Measurements from ENCODE around the gene SNAPC4.

The SNAPC4 gene

DNA sequence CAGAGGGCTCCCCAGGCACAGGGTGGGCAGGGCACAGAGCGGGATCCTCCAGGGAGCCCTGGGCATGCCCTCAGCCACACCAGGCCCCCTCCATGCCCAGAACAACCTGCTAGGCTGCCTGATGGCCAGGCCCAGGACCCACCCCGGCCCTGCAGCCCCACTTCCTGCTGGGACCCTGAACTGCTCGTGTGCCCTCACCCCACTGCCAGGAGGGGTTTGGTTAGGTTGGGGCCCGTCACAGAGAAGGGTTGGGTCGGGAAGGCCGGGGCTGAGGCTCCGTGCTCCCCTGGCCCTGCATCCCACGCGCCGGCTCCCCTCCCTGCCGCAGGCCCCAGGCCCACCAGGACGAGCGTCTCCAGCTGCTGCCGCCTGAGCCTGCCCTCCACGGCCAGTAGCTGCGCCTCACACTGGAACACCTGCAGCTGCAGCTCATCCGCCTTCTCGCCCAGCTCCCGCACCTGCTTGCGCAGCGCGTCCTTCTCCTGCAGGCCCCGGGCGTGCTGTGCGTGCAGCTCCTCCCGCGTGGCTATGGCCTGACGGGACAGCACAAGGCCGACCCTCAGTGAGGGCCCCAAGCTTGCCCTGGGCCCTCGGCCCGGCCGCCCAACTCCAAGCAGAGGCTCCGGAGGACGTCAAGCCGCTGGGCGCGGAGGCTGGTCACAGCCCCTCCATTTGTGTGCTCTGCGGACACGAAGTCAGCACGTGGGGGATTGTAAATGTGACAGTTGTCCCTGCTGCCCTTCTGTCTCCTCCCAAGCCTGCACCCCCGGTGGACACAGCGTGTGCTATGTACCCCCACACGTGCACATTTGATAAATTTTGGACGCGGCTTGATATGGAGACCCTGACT is 32.4 kb downstream of the SNAPC4 start:
- no peak for FAIRE-seq

DNA sequence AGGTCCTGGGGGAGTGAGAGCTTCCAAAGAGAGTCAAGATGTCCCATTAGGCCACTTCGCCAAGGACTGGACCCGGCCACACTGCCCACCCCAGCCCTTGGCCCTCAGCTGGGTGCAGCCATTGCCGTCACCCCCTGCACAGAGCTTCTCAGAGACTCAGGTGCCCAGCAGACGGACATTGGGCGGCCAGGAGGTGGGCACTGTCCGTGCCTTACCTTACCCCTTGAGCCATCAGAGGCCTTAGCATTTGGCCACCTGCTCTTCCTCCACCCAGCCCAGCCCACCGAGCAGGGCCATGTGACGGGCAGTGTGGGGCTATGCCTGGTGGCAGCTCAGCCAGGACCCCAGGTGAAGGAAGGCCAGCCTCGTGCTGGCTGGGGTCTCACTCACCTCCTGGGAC is 33.1 kb downstream of the SNAPC4 start:
- no peak for FAIRE-seq

DNA sequence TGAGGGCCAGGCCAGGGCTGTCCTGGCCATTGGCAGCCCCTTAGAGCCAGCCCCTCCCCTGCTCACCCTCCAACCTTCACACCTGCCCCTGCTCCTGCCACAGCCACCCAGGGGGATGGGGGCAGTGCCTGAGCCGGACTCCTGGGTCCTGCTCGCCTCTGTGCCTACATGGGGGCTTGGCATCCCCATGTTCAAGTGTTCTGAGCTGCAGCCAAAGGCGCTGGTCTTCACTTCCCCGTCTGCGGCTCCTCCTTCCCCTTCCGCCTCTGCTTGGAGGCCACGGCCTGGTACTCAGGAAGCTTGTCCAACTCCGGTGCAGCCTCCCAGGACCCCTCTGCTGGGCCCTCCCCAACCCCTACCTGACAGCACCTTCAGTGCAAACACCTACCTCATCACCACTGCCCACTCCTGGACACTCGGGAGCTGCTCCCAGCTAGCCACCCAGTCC is 34.2 kb downstream of the SNAPC4 start:
- FAIRE-seq: no peak

DNA sequence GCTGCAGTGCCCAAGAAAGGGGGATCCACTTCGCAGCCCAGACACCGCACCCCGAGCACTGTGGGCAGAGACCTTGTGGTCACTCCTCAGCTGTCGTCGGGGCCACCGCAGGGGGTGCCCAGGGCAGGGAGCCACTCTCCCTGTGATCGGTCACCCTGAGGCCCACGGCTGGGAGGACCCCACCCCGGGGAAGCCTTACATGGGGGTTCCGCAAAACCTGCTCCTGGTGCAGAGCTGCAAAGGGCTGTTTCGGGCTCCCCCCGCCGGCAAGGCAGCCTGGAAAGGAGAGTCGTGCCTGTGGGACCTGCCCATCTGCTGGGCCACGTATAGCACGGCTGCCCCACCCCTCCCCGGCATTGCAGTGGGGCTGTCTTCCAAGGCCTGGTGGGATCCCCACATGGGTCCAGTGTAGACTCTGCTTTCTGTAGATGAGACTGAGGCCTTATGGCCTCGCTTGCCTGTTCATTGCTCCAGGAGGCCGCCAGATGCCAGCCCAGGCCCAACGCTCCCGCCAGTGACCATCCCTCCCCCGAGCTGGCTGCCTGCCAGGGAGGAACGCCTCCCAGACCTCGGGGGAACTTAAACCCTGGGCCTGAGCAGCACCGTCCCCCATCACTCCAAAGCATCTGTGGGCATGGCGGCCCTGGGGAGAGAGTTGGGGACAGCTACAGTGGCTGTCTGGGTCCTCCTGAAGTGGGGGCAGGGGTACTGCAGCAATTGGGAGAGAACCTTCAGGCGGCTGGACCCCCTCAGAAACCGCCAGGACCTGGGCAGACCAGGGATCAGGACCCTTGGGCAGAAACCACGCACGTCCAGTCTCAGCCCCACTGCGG is 34.8 kb downstream of the SNAPC4 start:
- FAIRE-seq: no peak

DNA sequence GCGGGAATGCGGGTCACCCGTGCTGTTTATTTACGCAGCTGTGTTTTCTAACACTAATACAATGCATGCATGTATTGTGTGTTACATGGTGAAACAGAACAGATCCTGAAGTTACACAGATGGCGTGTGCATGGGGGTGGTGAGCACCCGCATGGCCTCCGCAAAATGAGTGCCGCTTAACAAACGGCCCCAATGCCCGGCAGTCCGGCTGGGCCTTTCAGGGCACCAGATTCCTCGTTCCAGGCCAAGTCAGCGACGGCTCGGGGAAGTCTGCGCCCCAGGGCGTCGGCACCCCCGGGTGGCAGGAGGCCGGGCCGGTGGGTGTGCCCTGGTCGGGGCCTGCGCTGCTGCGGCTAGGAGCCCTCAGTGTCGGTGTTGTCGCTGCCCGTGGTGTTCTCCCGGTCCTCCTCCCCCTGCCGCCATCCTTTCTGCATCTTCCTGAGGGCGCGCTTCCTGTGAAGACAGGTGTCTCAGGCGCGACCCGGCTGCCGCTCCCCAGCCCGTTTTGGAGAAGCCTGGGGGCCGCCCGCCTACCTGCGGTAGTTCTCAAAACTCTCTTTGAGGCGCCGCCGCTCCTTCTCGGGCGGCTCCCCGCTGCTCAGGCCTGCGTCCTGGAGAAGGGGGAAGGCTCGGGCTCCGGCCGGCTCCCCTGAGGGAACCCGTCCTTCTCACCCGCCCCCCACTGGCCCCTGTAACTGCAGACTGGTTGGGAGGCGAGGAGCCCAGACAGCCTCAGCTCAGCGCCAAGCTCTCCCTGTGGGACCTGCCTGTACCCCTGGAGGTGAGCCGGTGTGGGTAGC is 35.8 kb downstream of the SNAPC4 start:
- no peak for FAIRE-seq

DNA sequence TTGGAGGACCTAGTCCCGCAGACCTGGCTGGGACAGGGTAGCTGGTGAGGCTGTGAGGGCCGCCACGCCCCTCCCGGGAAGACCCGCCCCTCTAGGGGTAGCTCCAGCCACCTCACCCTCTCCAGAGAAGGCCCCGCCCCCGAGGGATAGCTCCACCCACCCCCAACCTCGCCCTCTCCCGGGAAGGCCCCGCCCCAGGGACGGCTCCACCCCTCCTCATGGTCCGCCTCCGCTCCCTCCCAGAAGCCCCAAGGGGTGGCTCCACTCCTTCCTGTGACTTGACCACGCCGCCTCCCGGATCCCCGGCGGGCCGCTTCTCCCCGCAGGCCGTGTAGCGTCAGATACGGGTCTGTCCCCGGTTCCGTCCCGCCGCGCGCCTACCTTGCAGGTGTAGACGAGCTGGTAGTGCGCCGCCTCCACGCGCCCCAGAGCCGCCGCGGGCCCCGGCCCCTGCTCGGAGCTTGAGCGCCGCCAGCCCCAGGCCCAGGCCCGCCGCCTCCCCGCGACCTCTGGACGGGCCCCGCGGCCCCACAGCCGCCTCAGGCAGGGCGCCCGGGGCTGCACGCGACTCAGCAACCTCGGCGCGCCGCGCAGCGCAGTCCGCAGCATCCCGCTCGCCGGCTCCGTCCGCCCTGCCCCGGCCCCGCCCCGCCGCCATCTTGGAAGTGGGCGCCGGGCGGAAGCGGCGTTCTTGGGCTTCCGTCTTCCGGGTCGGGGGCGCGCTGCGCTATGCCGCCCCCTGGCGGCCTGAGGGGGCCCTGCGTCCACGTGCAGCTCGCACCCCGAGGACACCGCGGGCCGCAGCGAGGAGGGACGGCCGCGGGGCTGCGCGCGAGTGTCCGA is 36.6 kb downstream of the SNAPC4 start, which contains the start of gene DNLZ:
TSS of gene DNLZ (minus strand) at position 639 of the 843 bp plus-strand sequence. CDS start at position 609, 30 bp downstream.
- FAIRE-seq: no peak

DNA sequence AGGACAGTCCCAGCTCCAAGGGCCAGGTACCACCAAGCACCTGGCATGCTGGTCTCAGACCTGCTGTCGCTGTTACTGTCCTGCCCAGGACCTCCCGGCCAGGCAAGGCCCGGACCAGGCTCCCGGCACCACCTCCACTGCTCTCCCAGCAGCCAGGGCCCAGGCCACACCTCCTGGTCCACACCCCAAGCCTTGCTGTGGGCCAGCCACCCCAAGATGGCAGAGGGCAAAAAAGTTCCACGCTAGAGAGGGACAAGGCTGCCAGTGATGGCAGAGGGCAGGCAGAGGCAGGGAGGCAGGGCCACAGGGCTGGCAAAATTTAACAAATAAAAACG is 37.6 kb downstream of the SNAPC4 start:
- no peak for FAIRE-seq

DNA sequence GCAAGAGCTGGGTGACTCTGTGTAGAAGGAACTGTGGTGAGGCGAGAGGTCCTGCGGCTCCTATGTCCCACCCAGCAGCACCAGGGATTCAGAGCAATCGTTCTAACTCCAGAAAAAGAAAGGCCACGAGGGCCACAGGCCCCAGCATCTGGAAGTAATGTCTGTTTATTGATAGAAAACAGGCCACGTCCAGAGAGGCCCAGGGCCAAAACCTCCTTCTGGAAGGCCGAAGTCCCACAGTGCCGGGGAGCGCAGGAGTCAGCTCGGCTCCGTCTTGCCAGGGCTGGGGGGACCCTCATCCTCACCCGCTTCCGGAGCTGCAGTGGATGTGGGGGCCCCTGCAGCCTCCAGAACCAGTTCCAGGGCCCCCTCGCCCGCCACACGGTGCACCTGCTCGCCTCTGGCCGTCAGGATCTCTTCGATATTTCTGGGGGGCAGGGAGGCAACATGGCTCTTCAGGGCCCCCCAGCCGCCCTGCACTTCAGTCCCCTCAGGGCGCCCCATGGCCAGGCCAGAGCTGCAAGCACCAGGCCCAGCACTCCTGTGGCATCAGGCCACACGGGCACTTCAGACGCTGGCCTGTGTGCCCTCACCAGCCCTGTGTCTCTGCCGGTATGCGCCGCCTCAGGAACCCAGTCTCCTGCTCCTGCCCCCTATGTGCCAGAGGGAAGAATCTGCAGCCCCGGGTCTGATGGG is 38.1 kb downstream of the SNAPC4 start:
- FAIRE-seq: no peak

DNA sequence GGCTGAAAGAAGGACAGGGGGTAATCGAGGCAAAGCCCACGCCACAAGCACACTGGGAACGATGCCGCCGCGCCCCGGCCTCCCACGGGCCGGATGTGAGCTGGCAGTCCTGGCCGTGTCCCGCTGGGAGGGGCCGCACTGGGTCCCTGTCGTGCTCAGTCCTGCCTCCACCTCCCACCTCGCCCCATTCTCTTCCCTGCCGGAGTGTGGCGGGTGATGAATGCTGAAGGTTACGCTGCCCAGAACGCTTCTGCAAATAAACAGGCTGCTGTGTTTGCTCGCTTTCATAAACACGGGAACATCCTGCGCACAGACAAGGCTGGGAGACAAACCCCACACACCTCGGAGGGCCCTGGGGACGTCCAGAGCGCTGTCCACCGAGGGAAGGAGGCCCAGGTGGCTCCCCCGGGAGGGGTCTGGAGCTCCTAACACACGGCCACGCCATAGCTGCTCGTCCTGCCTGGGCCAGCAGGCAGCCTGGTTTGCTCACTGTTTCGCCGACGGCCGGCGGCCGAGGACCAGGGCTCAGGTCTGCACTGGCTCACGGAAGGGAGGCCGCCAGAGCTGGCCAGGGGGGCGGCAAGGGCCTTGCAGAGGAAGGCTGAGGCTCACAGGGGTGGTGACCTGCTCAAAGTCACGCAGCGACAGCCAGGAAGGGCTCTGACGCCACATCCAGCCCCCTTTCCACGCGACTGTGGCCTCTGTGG is 38.8 kb downstream of the SNAPC4 start:
- no peak for FAIRE-seq

DNA sequence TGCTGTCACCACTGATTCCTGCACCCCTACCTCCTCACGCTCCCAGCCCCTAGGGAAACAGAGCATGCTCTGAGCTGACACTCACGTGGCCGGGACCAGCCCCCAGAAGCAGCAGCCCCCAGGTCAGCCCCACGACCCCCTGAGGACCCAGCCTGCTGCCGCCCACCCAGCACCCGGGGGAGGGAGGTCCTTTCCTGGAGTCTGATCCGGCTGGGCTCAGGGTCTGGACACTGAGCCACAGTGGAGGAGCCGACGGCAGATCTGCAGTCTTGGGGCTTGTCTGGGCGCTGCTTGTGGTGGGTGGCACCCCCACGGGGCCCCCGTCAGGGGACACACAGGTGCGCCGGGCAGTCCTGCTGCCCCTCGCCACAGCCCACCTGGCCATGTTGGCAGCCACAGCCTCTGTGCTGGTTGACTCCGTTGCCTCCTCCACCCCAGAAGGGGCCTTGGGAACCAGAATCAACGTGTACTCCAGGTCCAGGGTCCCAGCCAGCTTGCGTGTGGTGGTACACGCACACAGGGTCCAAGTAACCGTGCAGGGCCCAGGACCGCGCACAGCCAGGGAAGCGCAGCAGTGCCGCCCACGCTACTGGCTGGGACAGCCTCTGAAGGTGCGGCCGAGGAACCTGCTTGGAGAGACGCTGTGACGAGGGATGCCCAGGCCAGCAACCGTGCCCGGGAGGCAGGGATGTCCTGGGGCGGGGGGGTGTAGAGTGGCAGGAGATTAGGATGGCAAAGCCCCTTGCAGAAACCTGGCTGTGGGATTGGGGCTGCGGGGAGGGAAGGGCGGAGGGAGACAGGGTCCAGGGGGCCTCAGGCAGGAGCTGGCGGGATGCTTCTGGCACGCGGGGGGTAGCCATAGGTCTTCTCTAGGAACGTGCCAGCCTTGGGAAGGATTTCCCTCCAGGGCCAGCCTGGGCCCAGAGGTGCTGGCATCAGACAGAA is 39.9 kb downstream of the SNAPC4 start:
- no peak for FAIRE-seq

DNA sequence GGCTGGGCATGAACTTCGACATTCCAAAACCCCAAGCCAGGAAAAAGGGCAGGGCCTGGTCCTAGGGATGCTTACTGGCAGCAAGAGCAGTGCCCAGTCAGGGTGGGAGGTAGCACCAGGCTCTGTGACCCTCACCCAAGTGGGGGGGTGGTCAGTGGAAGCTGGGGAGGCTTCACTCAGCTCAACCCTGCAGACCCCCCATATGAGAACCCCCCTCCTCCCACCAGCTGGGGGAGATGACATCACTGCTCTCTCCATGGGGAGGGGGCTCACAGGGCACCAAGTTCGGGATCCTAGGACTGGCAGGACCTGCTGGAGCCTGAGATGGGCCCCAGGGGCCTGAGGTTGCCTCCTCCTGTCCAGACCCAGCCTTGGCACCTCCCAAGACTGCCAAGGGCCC is 41.1 kb downstream of the SNAPC4 start:
- FAIRE-seq: no peak

DNA sequence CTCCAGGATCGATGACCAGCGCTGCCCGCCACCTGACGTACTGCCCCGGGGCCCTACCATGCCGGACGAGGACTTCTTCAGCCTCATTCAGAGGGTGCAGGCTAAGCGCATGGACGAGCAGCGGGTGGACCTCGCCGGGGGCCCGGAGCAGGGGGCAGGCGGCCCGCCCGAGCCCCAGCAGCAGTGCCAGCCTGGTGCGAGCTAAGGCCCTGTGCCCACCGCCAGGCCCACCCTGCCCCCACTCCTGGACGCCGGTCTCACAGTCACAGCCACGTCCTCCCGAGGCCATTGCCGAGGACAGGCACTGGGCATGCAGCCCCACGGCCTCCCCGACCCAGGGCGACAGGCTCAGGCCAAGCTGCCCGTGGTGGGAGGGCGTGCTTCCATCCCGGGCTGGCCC is 42.0 kb downstream of the SNAPC4 start:
- no peak for FAIRE-seq

DNA sequence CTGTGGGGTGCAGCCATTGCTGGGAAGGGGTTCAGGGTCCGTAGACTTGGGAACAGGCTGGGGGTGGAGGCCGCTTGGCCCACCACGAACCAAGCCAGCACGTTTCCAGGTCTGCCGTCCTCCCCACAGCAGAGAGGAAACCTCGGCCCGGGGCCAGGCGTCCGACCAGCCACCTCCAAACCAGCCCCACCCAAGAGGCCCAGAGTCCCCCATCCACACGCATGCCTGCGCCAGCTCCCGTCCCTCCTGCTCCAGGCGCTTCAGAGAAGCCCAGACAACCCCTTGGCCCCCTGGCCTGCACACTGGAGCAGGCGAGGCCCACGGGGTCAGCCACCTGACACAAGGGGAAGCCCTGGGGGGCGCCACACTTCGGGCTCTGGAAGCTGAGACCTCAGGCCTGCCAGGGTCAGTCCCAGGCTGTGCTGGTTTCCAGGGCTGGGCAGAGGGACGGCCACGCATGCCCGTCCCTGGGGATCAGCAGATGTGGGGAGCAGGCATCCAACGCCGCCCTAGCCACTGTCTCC is 42.7 kb downstream of the SNAPC4 start:
- FAIRE-seq: no peak

DNA sequence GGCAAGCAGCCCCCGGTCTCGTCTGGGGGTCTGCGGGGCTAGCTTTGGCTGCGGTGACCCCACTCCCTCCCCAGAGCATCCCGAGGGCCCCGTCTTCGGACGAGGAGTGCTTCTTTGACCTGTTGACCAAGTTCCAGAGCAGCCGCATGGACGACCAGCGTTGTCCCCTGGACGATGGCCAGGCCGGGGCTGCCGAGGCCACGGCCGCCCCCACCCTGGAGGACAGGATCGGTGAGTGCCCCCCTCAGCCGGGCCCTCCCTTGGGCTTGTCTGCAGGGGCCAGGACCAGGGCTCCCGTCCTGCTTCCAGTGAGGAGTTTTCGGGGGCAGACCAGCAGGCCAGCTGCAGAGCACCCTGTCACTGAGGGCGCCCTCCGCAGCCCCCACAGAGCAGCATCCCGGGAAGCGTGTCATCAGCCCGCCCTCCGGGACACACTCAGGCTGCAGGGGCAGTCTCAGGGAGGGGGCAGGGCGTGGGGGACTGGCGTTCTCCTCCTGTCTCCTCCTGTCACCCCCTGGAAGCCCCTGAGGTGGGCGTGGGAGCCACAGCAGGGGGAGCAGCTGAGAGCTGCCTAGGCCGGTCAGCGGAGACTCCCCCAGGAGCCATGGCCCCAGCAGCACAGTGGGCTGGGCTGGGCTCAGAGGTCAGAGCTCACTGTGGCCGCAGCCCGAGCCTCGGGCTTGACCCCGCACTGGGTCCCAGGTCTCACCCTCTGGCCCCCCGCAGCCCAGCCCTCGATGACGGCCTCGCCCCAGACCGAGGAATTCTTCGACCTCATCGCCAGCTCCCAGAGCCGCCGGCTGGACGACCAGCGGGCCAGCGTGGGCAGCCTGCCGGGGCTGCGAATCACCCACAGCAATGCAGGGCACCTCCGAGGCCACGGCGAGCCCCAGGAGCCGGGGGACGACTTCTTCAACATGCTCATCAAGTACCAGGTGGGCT is 44.1 kb downstream of the SNAPC4 start:
- FAIRE-seq: no peak

DNA sequence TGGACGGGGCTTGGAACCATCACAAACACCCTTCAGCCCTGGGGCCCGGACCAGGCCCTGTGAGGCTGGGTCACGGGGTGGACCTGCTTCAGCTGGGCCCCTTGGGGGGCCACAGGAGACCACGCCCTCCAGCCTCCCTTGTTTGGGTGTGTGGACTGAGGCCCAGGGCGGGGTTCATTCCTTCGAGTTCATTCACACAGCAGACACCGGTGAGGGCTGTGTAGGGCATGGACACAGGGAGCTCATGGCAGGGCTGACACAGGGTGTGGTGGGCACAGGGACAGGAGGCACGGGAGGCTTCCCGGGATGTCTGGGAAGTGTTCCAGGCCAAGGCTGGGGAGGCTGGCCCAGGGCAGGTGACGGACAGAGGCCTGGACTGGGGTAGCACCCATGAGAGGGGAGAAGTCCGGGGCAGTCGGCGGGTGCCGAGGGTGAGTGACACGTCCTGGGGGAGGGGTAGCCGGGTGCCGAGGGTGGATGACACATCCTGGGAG is 45.3 kb downstream of the SNAPC4 start:
- FAIRE-seq: no peak

DNA sequence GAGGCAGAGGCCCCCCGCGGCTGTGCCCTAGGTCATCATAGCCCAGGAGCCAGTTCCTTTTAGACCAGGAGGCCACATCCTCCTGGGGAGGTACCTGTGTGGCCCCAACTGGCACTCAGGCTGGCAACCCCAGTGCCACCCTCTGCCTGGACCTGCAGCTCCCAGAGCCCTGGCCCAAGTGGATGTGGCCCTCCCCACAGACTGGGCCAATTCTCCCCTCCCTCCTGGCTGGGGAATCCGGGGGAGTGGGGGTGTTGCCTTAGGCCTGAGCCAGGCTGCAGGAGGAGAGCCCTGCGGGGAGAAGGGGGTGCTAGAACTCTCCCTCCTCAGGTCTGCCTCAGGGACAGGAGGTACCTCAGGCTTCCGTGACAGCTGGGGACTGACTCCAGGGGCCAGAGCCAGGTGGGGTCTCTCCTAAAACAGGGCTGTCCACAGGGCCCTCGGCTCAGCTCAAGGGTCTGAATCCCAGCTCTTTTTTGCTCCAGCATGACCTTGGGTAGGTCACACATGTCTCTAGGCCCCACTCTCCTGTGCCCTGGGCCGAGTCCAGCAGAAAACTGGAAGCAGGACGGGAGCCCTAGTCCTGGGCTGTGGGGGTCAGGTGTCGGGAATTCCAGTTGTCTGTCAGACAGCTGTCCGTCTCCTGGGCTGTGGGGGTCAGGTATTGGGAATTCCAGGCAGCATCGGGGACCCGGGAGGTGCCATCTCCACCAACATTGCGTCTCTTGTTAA is 46.0 kb downstream of the SNAPC4 start:
- no peak for FAIRE-seq

DNA sequence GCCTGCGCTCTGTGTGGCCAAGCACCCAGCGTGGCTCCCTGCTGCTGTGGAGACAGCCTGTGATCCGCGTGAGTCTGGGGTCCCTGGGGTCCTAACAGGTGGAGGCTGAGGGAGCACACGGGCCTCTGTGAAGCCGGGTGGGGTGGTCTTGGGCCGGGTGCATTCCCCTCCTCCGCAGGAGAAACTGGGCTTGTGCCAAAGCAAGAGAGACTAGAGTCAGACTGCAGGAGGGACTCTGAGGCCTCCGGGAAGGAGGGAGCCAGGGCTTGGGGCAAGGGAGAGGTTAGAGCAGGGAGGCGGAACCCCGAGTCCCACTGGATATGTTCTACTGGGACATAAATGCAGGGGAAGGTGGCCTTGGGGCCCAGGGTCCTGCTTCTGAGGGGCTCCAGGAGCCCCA is 46.9 kb downstream of the SNAPC4 start:
- FAIRE-seq: no peak
